PC-3 (cell line): ENCODE measurements around the gene ELL2. TPM values are rescaled to one million over a fixed set of nuclear protein-coding genes. Genes with fewer than 3 reads are reported as not detected.

Experiments
- ATAC-seq: fragments of 200-7000 bp; cut with Tn5 transposase; 2 replicates; pipeline ENCODE4 v1.9.1; 2020; ENCODE audit warnings: mild to moderate bottlenecking, moderate library complexity
- BruUV-seq: library from RNA; stranded (reverse); fragments of 400-500 nt; replicated peaks from 2 replicates; lab custom pipeline; 2021; lab: Mats Ljungman, UMichigan
- CTCF ChIA-PET: fragments of 300-600 bp; sonication (Branson Sonifier 250); formaldehyde crosslinking; loops from one replicate; lab custom pipeline; 2022; ENCODE audit warnings: antibody characterized with exemption; lab: Charles Lee
- POLR2A ChIA-PET: fragments of 300-600 bp; sonication (Branson Sonifier 250); formaldehyde crosslinking; loops from one replicate; lab custom pipeline; 2022; ENCODE audit warnings: antibody characterized with exemption; ENCODE audit not compliant: unreplicated experiment; lab: Charles Lee
- DNase-seq: peaks from one replicate; pipeline ENCODE4 v3.0.0-alpha.2; 2015
- H2AFZ ChIP-seq: fragments of 300-600 bp; sonication (generic); 2 replicates; pipeline ENCODE4 v1.6.0; 2016; ENCODE audit warnings: antibody characterized with exemption, low read length
- H3F3A ChIP-seq: fragments of 300-600 bp; sonication (generic); one replicate; pipeline ENCODE4 v1.6.0; 2017; ENCODE audit warnings: antibody characterized with exemption, low read length, control low read depth, mild to moderate bottlenecking; ENCODE audit not compliant: unreplicated experiment
- H3K27ac ChIP-seq: fragments of 300-600 bp; sonication (generic); 2 replicates; pipeline ENCODE4 v1.5.1; 2016; ENCODE audit warnings: mild to moderate bottlenecking, low read length
- H3K27me3 ChIP-seq: fragments of 300-600 bp; sonication (generic); 2 replicates; pipeline ENCODE4 v1.6.1; 2016; ENCODE audit warnings: low read length, mixed read lengths
- H3K36me3 ChIP-seq: fragments of 300-600 bp; sonication (generic); 2 replicates; pipeline ENCODE4 v1.6.1; 2016; ENCODE audit warnings: low read depth, mixed run types, low read length, mixed read lengths
- H3K4me1 ChIP-seq: fragments of 300-600 bp; sonication (generic); 2 replicates; pipeline ENCODE4 v1.5.1; 2016; ENCODE audit warnings: low read length; ENCODE audit not compliant: insufficient read depth
- H3K4me2 ChIP-seq: fragments of 300-600 bp; sonication (generic); 2 replicates; pipeline ENCODE4 v1.6.0; 2016; ENCODE audit warnings: low read length
- H3K4me3 ChIP-seq: fragments of 300-600 bp; sonication (generic); 2 replicates; pipeline ENCODE4 v1.5.1; 2016; ENCODE audit warnings: mild to moderate bottlenecking, low read length, mixed read lengths
- H3K79me2 ChIP-seq: fragments of 300-600 bp; sonication (generic); 2 replicates; pipeline ENCODE4 v1.6.1; 2017; ENCODE audit warnings: low read length, mixed read lengths
- H3K9ac ChIP-seq: fragments of 300-600 bp; sonication (generic); 2 replicates; pipeline ENCODE4 v1.6.0; 2016; ENCODE audit warnings: mild to moderate bottlenecking, low read length
- H3K9me2 ChIP-seq: fragments of 300-600 bp; sonication (generic); replicated peaks from 2 replicates; pipeline ENCODE4 v1.6.1; 2016; ENCODE audit warnings: mixed run types, low read length, mixed read lengths
- H3K9me3 ChIP-seq: fragments of 300-600 bp; sonication (generic); 2 replicates; pipeline ENCODE4 v1.6.1; 2016; ENCODE audit warnings: low read length, mixed read lengths
- H4K20me1 ChIP-seq: fragments of 300-600 bp; sonication (generic); 2 replicates; pipeline ENCODE4 v1.6.1; 2016; ENCODE audit warnings: low read length, mixed read lengths
- CTCF ChIP-seq: fragments of 300-600 bp; sonication (generic); conservative IDR thresholded peaks from 2 replicates; pipeline ENCODE4 v1.5.1; 2017; ENCODE audit warnings: antibody characterized with exemption, low read depth, mild to moderate bottlenecking, low read length
- EZH2 ChIP-seq: fragments of 300-600 bp; sonication (generic); IDR thresholded peaks from one replicate; pipeline ENCODE4 v1.6.1; 2017; ENCODE audit warnings: antibody characterized with exemption, mild to moderate bottlenecking, low read length; ENCODE audit not compliant: unreplicated experiment
- EZH2phosphoT487 ChIP-seq: fragments of 300-600 bp; sonication (generic); IDR thresholded peaks from 2 replicates; pipeline ENCODE4 v1.6.1; 2018; ENCODE audit warnings: mild to moderate bottlenecking, antibody characterized with exemption, low read length, borderline replicate concordance
- intact Hi-C: fragments of 100-400 bp; cut with micrococcal nuclease; formaldehyde crosslinking; loops from 2 replicates; pipeline ENCODE4 v1.9.0; 2023
- total RNA-seq: library from RNA; depleted of rRNA; stranded (reverse); fragments of >200 nt; gene quantifications from 2 replicates; pipeline ENCODE4 v1.2.3, GENCODE V29; 2014

Gene ELL2
- total RNA-seq, 1 experiment from 2014 or later: 72.2 TPM

GRCh38 chr5:95886340-95887044 is 75.2 kb downstream of the ELL2 start:
- no TSS peak for BruUV-seq
- no peak for DNase-seq
- Histone ChIP-seq H3F3A (peaks cover 4% of the 10 kb centered on the region), H3K4me3 (no peak overlapping the region), H3K27ac (no peak overlapping the region), H3K9me3 (no peaks in the 10 kb centered on the region), H3K9ac (no peak overlapping the region), H4K20me1 (no peaks in the 10 kb centered on the region), H3K9me2 (no peaks in the 10 kb centered on the region), H3K27me3 (no peaks in the 10 kb centered on the region), H3K4me2 (no peak overlapping the region), H3K4me1 (peaks cover 13% of the 10 kb centered on the region), H3K79me2 (no peaks in the 10 kb centered on the region), H2AFZ (no peak overlapping the region), H3K36me3 (peaks cover 44% of the 10 kb centered on the region)
- ChIA-PET POLR2A (no interaction called here), CTCF (no interaction called here)
- no peak for TF ChIP-seq EZH2phosphoT487
- no peak for TF ChIP-seq EZH2
- no peak for TF ChIP-seq CTCF
- intact Hi-C loops: no loop called here
- no peak for ATAC-seq

- Histone ChIP-seq H3K27me3 (no peaks in the 10 kb centered on the region), H3K36me3 (peaks cover 29% of the 10 kb centered on the region), H4K20me1 (no peaks in the 10 kb centered on the region), H3K9me2 (no peaks in the 10 kb centered on the region), H3K9ac (no peak overlapping the region), H2AFZ (no peak overlapping the region), H3K79me2 (no peaks in the 10 kb centered on the region), H3K4me1 (peaks cover 14% of the 10 kb centered on the region), H3K9me3 (no peaks in the 10 kb centered on the region), H3K4me2 (0 out of 2 replicates have a peak overlapping the region, but pooled peaks have one; percentile 23), H3K27ac (peak overlapping the region; percentile 14), H3K4me3 (no peak overlapping the region), H3F3A (peaks cover 4% of the 10 kb centered on the region)
- no peak for TF ChIP-seq CTCF
- TF ChIP-seq EZH2: no peak
- TF ChIP-seq EZH2phosphoT487: no peak
- ChIA-PET POLR2A (no interaction called here), CTCF (no interaction called here)
- intact Hi-C loops: no loop called here
- no peak for DNase-seq
- BruUV-seq: no TSS peak
- no peak for ATAC-seq
These were observed 77.1 kb downstream of the ELL2 start for GRCh38 chr5:95884511-95884910.

GRCh38 chr5:95884017-95884325 is 77.7 kb downstream of the ELL2 start:
- Histone ChIP-seq H3K79me2 (no peaks in the 10 kb centered on the region), H3K4me1 (peaks cover 19% of the 10 kb centered on the region), H3K4me3 (no peak overlapping the region), H3F3A (peaks cover 4% of the 10 kb centered on the region), H3K27ac (peak overlapping the region; percentile 59), H3K9me2 (no peaks in the 10 kb centered on the region), H4K20me1 (no peaks in the 10 kb centered on the region), H3K9me3 (no peaks in the 10 kb centered on the region), H3K36me3 (peaks cover 24% of the 10 kb centered on the region), H3K4me2 (peak overlapping the region; percentile 23; the same call in 1 of the 2 replicates), H2AFZ (no peak overlapping the region), H3K9ac (no peak overlapping the region), H3K27me3 (no peaks in the 10 kb centered on the region)
- POLR2A ChIA-PET: no interaction called here
- ATAC-seq (peak; percentile 62), DNase-seq (peak; percentile 52)
- intact Hi-C loops: no loop called here
- no peak for TF ChIP-seq EZH2phosphoT487
- no peak for TF ChIP-seq EZH2
- no peak for TF ChIP-seq CTCF
- TSS peak; percentile 14 for BruUV-seq
- CTCF ChIA-PET: no interaction called here
